ENCODE measurements around the gene RHBG.
A peak's percentile ranks its signal among the peaks of the same experiment; 100 is the strongest.

The RHBG gene

DNA sequence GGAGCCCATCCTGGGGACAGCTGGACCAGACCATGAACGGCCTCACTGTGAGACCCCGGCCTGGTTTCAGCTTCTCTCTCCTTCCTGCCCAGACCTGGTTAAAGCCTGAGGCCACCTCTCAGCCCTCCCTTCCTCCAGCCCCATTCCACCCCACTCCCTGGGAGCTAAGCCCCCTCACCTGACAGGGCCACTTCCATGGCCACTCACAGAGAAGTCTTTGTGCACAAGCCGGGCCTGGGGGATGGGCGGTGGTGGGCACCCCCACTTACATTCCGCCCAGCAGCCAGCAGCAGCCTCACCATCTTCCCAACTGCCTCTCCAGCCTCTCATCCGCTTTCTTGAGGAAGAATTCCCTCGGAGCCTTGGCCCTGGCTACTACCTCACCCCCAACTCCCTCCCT is 40.4 kb downstream of the RHBG start:
- DNase-seq: no peak

DNA sequence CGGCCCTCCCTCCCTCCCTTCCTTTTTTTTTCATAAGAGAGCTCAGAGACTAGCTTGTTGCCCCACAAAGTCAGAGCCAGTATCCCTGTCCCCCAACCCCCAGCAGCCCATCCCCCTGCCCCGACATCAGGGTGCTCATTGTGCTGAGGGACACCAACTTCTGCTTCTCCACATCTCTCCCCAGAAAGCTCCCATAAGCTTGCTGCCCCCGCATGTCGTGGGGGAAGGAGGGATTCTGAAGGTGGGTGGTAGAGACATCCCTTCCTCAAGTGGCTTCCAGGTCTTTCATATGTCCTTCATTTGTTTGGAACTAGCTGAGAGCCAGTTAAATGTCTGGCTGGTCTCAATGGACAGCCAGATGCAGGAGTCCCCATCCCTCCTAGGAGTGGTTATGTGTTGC is 41.2 kb downstream of the RHBG start:
- DNase-seq: no peak

GRCh38 chr1:156410740-156411139 is 41.7 kb downstream of the RHBG start:
- no peak for DNase-seq

GRCh38 chr1:156412653-156413321 is 43.8 kb downstream of the RHBG start:
- DNase-seq: no peak

GRCh38 chr1:156413391-156414246 is 44.6 kb downstream of the RHBG start:
- DNase-seq: no peak

- no peak for DNase-seq
Measured at GRCh38 chr1:156414461-156415064, 45.6 kb downstream of the RHBG start.

GRCh38 chr1:156416993-156417392 is 48.0 kb downstream of the RHBG start:
- no peak for DNase-seq

GRCh38 chr1:156417401-156418020 is 48.5 kb downstream of the RHBG start:
- no peak for DNase-seq

GRCh38 chr1:156418416-156419070 is 49.5 kb downstream of the RHBG start:
- no peak for DNase-seq

DNA sequence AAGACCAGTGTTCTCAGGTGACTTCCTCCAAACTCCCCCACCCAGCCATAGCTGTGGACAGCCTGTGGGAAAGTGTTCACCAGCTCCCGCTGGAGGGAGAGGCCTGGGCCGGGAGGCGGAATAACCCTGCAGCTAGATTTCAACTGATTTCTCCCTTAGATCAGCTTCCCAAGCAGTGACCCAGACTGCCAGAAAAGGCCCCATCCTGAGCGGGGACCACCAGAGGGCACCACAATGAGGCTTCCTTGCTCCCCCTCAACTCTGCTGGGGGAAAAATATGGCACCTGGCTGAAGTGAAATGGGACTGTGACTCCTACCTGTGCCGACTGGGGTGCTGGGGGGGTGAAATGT is 50.8 kb downstream of the RHBG start:
- no peak for DNase-seq

DNA sequence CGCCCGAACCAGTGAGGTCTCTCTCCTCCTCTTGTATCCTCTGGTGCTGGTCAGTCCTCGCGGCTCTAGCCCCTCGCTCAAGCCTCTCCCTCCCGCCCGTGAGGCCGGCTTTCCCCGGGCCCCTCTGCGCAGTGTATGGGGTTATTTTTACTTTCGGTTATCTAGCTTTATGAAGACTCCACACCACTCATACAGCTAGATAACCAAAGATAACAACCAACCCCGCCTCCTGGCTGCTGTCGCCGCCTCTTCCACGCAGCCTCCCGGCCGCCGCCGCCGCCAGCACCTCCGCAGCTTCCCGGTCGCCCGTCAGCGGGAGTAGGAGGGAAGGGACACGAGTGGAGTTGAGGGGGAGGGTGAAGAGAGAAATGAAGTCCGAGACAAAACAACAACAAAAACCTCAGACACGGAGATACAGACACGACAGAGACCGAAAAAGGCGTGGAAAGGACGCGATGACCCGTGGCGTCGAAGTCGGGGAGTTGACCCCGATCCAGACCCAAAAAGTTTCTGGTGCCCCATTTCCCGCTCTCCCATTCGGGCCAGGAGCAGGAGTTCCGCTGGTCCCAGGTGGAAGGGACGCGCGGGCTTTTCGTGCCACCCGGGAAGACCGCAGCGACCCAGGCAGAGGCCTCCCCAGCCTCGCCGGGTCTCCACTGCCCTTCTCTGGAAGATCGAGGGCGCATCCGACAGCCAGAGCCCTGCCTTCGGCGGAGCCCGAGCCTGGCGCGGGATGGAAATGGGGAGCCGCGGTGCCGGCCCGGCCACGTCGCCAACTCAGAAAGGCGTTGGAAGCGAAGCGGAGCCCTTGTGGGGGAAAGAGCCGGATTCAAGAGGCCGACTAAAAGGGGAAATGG is 51.4 kb downstream of the RHBG start:
- no peak for DNase-seq

DNA sequence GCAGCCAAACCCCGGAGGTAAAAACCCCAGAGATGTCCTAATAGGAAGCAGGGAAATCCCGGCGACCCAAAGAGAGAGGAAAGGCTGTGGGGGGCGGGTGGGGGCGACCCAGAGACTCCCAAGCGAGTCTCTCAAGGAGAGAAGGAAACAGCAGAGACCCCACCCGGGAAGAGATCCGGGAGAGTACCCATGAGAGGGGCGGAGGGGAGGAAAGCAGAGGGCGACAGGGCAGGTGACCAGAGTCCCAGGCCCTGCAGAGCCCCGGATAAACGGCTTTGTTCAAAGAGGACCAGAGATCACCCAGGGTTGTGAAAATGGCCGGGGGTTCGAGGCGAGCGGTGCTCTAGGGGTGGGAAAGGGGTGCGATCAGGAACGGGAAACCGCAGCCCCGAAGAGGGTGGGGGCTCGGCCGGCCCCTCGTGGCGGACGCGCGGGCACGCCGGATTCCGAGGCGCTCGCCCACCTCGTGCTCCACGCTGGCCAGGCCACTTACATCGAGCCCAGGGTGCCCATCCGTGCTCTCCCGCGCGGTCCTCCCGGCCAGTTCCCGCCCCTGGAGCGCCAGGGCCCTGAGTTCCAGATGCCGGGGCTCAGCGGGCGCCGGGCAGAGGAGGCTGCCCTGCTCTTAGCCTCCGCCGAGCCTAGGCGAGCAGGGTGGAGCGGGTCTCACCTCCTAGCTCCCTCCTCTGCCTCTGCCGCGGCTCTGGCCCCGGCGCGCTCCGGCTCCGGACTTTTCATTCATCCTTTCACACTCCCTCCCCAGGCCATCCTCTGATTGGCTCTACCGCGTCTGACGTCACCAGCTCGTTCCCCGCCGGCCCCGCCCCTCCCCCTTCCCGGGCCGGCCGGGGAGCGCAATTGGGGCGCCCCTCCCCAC is 52.3 kb downstream of the RHBG start:
- DNase-seq: peak; percentile 92

GRCh38 chr1:156421939-156422601 is 53.1 kb downstream of the RHBG start:
- no peak for DNase-seq

- no peak for DNase-seq
Measured at GRCh38 chr1:156422602-156423091, 53.6 kb downstream of the RHBG start.

DNA sequence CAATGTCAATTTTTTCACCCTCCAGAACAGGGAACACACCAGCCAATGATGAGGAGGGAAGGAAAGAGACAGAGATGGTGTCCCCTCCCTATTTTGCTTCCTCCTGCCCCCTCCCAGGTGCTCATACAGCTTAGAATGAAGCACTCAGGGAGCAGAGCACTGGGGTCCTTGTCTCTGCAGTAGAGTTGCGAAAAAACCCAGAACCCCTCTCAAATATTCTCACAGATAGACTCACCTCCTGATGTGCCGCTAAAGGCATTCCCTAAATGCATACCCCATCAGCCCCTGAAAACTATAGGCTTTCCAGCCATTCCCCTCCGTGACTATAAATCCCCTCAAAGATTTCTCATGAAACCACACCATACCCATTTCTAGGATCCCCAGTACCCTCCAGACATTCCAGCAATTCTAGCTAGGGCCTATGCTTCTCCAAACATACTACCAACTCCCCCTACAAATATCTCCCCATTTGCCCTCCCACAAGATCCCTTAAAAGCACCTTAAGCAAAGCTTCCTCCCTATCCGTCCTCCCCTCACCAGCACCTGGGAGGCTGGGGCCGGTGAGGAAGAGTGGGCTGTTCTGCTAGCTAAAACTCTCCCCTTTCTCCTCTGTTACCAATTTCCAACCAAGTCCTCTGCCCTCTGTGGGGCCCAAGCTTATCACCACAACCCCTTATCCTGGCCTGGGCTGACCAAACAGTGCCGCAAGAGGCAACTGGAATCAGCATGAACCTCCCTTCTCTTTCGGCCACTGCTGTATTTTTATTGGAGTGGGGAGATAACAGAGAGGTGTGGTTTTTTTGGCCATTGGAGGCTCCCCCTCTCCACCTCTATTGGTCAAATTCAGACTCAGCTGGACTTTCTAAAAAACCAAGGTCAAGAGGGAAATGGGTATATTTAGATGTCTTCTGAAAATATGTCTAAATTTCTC is 54.7 kb downstream of the RHBG start:
- DNase-seq: no peak

DNA sequence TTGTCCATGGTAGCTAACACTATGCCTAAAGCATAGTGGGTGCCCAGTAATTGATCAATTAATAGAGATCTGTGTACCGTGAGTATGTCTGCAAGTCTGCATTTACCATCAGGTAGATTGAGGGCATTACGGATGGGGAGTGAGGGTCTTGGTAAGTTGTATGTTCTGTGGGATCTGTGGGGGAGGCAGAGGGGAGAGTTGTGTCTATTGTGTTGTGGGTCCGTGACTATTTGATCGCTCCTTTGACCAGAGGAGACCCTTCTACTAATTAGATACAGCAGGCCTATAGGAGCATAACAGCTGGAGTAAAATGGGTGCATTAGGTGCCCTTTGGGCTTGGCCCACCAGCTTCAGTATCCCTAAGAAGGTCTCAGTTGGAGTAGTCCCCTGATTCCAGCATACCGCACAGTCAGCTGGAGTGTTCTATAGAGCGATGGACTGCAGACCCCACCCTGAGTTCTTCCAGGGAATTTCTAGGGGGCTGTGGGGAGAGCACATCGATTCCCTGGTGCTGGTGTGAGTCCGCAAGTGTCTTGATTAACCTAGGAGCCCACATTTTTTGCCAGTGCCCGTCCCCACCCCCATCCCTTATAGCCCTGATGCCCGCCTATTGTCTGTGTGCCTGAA is 55.9 kb downstream of the RHBG start:
- DNase-seq: no peak

GRCh38 chr1:156425943-156426342 is 56.9 kb downstream of the RHBG start:
- no peak for DNase-seq

- no peak for DNase-seq
Measured at GRCh38 chr1:156427957-156428356, 58.9 kb downstream of the RHBG start.
